ENCODE data around the gene SMTNL1.

The SMTNL1 gene

DNA sequence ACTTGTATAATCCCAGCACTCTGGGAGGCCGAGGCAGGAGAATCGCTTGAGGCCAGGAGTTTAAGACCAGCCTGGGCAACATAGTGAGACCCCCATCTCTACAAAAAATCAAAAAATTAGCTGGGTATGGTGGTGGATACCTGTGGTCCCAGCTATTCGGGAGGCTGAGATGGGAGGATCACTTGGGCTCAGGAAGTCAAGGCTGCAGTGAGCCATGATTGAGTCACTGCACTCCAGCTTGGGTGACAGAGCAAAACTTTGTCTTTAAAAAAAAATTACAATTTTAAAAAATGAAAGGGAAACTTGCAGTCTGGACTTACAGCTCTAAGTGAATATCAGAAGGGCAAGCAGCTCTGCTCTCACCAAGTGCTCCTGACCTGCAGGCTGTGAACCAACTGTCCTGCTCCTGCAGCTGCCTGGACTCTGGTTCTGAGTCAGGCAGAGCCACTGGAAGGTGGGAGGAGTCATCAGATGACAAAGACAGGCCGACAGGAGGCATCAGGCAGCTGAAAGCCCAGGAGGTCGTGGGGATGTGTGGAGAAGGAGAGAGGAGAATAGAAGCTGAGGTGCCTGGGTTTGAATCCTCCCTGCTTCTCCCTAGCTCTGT, 9.6 kb downstream of the SMTNL1 start:
- no peak for DNase-seq

DNA sequence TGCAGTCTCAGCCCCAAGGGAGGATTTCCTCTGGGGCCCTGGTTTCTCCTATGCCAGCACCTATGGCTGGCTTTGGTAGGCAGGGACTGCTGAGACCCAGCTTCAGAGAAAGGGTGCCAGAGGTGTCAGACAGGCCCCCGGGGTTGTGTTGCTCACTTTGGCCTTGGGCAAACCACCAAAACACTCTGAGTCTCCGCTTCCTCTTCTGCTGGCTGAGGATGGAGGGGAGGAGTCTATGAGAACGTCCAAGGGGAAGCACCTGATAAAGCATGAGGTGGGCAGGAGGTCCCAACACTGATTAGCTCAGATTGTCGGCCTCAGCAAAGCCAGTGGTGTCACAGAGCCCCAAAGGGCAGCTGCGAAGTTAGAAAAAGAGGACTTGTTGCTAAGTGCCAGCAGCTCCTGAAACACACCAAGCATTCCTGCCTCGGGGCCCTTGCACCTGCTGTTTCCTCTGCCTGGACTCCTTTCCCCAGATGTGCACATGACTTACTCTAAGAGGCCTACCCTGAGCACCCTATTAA, 10.5 kb downstream of the SMTNL1 start:
- no peak for DNase-seq

- no peak for DNase-seq
These were observed 12.6 kb downstream of the SMTNL1 start for GRCh38 chr11:57549983-57550382.

- no peak for DNase-seq
These were observed 14.5 kb downstream of the SMTNL1 start for GRCh38 chr11:57551941-57552340.

DNA sequence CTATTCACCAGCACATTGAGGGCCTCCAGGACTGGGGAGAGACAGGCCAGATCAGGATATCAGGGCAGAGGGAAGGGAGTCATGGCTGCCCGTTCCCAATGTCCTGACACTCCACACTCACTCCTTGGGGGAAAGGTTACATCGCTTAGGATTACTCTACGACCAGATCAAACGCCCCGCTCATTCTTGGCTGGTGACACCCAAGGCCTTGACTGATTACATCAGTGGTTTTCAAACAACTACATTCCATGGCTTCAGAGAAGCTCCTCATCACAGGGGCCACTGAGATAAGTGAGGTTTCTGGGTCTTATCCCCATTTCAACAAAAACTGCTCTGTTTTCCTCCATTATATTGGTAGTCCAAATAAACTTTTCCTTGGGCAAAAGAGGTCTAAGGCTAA, 15.1 kb downstream of the SMTNL1 start:
- DNase-seq = no peak

DNA sequence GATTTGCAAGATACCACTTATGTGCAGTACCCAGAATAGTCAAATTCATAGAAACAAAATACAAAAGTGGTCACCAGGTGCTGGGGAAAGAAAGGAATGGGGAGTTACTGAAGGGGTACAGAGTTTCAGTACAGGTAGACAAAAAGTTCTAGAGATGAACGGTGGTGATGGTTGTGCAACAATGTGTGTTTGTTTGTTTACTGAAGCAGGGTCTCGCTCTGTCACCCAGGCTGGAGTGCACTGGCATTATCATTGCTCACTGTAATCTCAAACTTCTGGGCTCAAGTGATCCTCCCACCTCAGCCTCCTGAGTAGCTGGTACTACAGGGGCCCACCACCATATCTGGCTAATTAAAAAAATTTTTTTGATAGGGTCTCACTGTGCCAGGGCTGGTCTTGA, 18.0 kb downstream of the SMTNL1 start:
- DNase-seq = no peak

DNA sequence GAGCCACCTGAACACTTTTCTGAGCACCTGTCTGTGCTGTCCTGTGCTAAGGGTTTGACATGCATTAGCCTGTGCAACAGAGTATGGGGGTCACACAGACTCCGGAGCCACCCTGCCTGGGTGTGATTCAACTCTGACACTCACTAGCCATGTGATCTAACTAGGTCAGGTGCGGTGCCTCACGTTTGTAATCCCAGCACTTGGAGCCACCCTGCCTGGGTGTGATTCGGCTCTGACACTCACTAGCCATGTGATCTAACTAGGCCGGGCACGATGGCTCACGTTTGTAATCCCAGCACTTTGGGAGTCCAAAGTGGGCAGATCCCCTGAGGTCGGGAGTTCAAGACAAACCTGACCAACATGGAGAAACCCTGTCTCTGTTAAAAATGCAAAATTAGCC, 18.6 kb downstream of the SMTNL1 start:
- DNase-seq = no peak

DNA sequence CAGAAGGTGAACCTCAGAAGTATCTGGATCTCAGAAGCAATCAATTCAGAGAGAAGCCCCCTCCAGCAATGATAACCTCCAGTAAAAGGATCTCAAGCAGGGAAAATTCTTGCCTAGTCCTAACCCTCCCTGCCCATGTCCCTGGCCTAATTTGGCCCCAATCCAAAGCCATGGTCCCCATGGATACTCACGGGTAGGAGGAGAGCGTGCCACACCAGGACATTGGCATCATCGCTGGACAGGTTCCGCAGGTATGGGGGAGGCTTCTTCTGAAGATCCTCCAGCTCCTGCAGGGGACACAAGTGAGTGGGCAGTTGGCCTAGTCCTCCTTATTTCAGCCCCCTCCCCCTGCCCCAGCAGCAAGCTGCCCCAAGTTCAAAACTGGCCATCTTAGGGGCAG, 22.8 kb downstream of the SMTNL1 start:
- DNase-seq = no peak

- no peak for DNase-seq
These were observed 25.2 kb downstream of the SMTNL1 start for GRCh38 chr11:57562596-57562995.

DNA sequence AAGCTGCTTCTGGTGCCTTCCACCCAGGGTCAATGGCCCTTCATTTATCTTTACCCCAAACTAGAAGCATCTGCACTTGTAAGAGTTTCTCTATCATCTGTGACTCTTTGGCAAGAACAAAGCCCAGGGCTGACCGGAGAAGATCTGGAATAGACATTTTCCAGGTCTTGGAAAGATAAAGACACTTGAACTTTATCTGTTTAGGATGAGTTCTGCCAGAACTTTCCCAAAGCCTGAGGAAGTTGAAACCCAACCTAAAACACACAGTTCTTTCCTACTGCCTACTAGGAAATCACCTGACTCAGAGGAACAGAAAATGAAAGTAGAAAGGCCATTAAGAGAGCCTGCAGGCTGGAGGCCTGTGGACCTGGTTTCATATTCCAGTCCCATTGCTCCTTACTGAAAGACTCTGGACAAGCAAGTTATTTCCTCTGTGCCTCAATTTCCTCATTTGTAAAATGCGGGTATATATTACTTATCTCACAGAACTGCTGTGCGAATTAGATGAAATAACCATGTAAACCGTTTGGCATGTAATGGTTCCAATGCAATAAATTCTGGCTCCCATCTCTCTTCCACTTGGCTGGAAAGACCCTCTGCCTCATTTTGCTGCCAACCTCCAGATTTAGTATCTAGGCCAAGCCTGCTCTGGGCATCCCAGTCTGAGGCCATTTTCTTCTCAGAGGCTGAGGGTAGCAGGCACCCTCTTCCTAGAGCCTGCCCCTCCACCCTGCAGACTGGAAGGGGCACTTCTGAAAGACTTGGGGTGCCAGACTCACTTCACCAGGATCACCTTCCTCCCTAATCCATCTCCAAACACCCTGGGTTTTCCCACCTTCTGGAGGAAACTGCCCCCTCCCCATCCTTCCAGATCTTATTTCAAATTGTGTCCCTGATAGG, 28.9 kb downstream of the SMTNL1 start:
- DNase-seq = no peak

- DNase-seq = no peak
These were observed 29.6 kb downstream of the SMTNL1 start for GRCh38 chr11:57566905-57567514.

DNA sequence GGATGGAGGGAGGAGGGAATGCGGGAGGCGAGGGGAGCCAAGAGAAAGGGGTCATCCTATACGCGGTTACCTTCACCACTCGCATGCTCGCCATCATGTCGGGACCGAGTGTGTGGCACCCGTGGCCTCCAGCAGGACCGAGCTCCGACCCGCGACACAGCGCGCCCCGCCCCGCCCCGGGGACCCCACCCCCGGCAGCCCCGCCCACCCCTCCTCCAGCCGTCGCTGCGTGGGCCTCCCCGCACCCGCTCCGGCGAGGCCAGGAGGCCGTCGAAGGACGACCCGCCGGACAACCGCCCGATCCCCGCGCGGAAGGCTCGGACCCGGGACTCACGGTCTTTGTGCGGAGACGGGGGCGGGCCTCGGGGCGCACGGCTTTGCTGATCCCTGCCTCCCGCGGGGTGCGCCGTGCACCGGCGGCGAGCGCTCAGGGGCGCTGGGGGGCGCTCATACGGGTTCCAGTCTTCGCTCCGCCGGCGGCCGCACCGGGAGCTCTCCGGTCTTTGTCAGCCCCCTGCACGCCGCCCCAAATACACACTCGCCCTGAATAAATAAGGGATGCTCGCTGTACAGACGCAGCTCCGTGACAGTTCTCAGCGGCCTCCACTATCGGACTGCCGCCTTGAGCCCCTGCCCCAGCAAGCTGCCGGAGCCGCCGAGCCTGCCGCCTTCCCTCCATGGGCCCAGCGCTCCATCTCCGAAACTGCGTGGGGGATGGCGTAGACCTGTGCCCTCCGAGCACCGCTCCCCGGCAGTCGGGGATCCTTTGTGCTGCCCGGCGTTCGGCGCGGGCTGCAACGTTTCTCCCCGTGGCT, 30.3 kb downstream of the SMTNL1 start, which contains the start of gene UBE2L6:
UBE2L6 (minus strand) TSS at position 158 of the 815 bp plus-strand sequence; CDS start at position 97, 61 bp downstream.
- DNase-seq = no peak

- DNase-seq = no peak
These were observed 31.0 kb downstream of the SMTNL1 start for GRCh38 chr11:57568330-57568766.

DNA sequence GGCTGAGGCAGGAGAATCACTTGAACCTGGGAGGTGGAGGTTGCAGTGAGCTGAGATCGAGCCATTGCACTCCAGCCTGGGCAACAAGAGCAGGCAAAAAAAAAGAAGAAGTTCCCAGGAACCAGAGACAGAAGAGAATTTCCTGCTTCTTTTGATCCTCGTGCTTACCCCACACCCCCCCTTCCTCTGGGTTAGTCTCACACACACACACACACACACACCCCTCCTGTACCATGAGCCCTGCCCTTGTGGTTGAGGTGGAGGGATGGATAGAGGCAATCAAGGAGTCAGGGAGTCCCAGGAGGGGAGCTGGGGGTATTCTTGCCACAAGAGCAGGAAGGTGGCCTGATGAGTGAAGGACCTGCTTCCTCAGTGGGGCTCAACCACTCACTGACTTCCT, 34.2 kb downstream of the SMTNL1 start:
- no peak for DNase-seq

- no peak for DNase-seq
These were observed 36.7 kb downstream of the SMTNL1 start for GRCh38 chr11:57574061-57574460.

DNA sequence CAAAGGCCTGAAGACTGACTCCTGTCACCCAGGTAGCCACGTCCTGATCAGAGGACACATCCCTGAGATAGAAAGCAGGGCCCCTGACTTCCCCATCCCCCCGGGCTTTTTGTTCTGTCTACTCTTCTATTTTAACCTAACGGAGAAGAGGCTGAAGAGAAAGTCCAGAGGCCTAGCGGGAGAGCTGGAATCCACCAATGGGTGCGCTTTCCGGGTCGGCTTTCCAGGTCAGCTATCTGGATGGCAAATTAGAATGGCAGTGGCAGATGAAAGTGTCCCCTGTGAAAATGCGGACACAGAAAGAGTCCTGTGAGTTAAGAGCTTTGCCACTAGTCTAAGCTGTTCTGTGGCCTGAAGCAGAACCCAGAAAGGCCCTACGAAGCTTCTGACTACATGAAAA, 46.9 kb downstream of the SMTNL1 start:
- DNase-seq = no peak

DNA sequence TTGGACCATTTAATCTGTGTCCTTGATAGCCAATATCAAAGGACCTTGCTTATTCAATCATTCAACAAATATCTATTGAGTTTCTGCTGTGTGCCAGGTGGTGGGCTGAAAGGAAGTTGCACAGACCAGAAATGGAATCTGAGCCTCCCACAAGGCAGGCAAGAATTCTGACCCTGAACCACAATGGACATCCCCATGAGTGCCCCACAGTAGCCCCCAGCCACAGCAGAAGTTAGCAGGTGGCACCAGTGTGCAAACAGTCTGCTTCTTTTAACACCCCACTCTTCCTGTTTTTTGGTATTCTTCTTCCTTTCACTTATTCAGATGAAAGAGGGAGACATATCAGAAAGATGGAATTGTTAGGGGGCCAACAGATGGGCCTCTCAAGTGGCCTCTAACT, 47.9 kb downstream of the SMTNL1 start:
- no peak for DNase-seq

- no peak for DNase-seq
These were observed 49.4 kb downstream of the SMTNL1 start for GRCh38 chr11:57586711-57587245.

DNA sequence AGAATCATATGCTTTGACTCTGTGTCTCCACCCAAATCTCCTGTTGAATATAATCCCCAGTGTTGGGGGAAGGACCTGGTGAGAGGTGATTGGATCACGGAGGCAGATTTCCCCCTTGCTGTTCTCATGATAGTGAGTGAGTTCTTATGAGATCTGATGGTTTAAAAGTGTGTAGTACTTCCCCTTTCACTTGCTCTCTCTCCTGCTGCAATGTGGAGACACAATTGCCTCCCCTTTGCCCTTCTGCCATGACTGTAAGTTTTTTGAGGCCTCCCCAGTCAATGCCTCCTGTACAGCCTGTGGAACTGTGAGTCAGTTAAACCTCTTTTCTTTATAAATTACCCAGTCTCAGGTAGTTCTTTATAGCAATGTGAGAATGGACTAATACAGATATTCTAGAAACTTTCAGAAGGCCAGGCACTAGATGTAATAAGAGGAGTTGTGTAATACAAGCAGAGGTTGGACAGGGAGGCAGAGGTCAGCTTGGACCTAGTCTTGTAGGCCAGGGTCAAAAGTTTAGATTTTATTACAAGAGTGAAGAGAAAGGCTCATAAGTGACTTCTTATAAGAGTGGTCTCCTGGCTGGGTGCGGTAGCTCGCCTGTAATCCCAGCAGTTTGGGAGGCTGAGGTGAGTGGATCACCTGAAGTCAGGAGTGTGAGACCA, 50.8 kb downstream of the SMTNL1 start:
- no peak for DNase-seq

GRCh38 chr11:57596266-57596885, 59.0 kb downstream of the SMTNL1 start:
- no peak for DNase-seq

GRCh38 chr11:57597461-57597915, 60.1 kb downstream of the SMTNL1 start, which contains the start of gene SERPING1:
Gene SERPING1 (plus strand): TSS chr11:57597685. CDS start chr11:57598271, 586 bp downstream.
- no peak for DNase-seq
